Left kidney (tissue), 2 donors: ENCODE measurements around the gene AGMO. TPM values are rescaled to one million over a fixed set of nuclear protein-coding genes. Genes with fewer than 3 reads are reported as not detected.

Source experiments
- DNase-seq: peaks from one replicate; pipeline ENCODE4 v3.0.0-alpha.2; 2013
- polyA plus RNA-seq: library from polyadenylated mRNA; unstranded; fragments of 120-200 nt; gene quantifications from one replicate; pipeline ENCODE4 v1.2.1, GENCODE V29; 2013; ENCODE audit not compliant: insufficient read length

AGMO gene
- polyA plus RNA-seq, 1 donor = 0.88 TPM

GRCh38 chr7:15397159-15397550 lies 164.7 kb downstream of the AGMO start:
- no peak for DNase-seq

DNA sequence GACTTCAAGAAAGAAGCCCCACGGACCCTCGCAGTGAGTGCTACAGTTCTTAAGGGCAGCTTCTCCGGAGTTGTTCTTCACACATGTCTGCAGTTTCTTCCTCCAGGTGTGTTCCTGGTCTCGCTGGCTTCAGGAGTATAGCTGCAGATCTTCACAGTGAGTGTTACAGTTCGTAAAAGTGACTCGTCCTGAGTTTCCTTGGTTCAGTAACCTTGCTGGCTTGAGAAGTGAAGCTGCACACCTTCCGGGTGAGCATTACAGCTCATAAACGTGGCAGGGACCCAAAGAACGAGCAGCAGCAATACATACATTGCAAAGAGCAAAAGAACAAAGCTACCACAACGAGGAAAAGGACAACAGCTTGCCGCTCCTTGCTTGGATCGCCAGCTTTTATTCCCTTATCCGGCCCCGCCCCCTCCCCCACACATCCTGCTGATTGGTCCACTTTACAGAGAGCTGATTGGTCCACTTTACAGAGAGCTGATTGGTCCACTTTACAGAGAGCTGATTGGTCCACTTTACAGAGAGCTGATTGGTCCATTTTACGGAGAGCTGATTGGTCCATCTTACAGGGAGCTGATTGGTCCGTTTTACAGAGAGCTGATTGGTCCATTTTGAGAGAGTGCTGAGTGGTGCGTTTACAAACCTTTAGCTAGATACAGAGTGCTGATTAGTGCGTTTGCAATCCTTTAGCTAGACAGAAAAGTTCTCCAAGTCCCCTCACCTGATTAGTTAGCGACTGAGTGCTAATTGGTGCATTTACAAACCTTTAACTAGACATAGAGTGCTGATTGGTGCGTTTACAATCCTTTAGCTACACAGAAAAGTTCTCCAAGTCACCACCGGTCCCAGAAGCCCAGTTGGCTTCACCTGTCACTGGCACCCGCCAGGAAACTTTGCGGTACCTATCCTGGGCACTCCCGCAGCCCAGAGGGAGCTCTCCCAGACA lies 165.3 kb downstream of the AGMO start:
- DNase-seq = no peak

DNA sequence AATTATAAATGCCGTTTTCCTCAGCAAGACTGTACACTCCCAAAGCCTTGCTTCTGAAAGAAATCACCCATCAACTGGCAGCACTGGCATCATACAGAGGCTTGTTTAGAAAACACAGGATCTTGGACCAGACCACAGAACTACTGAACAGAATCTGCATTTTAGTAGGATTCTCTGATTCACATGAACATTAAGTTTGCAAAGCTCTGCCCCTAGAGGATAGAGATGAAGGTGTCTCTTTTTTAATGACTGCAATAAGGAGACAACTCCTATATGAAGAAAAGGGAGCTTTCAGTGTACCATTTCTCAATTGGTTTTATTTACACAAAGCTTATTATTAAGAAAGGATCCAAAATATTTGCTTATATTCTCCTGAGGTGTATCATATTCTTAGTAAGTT lies 172.7 kb downstream of the AGMO start:
- no peak for DNase-seq

- DNase-seq = no peak
Measured at GRCh38 chr7:15378494-15379145, 183.2 kb downstream of the AGMO start.

- no peak for DNase-seq
Measured at GRCh38 chr7:15376600-15376999, 185.2 kb downstream of the AGMO start.

- DNase-seq = no peak
Measured at GRCh38 chr7:15370441-15370840, 191.4 kb downstream of the AGMO start.

DNA sequence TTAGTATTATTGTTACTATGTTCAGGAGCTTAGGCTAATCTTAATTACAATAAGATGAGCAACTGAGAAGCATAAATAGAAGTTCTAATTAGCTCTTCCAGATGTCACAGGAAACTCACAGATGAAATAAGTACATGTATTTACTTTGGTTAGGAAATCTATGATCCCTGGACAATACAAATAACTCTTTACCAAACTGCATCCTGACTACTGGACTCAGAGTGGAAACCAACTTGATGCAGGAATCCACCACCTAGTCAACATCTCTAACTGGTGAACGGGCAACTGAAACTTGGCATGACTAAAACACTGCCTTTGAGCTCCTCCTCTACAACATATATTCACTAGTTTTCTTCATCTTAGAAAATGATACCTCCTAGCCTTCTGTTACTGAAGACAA lies 193.2 kb downstream of the AGMO start:
- DNase-seq = no peak

DNA sequence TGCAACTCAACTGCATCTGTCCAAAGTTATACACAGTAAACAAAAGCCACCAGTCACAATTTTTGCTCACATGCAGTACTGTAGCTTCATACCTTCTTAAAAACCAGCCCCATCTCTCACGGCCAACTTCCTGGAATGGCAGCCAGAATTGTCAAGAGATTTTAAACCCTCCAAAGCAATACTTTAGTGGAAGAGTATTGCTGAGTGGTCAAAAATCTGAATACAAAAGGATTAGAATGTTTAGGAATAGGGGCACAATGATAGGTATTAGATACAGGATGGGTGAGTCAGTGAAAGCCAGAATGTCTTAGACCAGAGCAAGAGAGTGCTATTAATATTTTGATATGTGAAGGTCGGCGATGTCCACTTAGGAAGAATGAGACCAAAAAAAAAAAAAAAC lies 193.9 kb downstream of the AGMO start:
- DNase-seq = no peak

GRCh38 chr7:15358112-15358511 lies 203.7 kb downstream of the AGMO start:
- DNase-seq = no peak

DNA sequence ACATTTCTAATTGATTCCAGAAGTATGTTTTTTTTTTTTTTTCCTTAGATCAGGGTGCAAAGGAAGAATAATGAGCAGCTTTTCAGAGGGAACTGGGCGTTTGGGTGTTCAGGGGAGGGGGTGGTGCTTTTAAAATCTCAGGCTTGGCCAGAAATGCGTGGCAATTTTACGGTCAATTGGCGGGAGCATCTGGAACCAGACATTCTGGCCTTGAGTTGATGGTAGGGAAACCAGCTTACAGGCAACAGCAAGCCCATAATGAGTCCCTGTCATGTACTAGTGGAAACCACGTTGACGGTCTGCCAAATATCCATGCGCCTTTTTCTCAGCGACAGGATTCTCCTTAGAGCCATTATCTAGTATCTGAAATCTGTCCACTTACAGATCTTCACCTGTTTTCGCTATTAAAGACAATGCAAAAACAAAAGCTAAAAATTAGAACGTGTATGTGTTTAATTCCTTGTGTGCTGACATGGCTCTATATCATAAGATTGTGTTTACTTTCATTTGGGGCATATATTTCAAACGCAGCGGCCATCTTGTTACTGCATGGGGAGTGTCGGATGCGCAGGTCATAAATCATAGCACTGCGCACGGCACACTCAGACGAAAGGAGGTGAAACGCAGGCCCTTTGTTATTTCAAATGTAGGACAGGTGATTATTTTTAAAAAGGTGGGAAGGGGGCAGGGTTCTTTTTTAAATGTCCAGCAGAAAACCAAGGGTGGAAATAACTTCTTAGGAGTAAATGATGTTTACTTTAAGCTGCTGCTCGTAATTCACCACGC lies 209.2 kb downstream of the AGMO start:
- DNase-seq = no peak

DNA sequence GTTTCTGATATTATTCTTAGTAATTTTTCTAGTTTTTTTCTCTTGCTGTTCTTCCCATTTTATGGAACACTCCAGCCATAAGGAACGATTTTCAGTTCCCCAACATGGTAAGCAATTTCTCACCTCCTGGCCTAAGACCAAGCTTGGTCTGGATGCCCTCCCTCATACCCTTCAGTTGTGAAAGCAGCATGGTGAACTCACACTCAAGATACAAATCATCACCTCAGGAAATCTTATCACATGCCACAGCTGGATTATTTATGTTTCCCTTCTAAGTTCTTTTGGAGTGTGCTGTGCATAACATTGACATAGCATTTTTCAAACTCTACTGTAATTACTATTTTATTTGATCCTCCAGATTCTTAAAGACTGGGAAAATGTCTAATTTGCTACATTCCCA lies 216.6 kb downstream of the AGMO start:
- no peak for DNase-seq

DNA sequence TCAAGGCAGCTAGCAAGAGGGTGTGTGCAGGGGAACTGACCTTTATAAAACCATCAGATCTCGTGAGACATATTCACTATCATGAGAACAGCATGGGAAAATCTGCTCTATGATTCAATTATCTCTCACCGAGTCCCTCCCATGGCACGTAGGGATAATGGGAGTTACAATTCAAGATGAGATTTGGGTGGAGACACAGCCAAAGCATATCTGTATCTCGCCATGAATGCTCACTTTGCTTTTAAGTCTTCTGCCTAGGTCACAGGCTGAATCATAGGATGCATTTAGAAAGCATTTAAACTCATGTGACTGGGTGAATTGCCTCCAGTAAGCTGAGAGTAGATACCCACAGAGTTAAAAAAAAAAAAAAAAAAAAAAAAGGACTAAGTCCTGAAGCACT lies 220.0 kb downstream of the AGMO start:
- no peak for DNase-seq

DNA sequence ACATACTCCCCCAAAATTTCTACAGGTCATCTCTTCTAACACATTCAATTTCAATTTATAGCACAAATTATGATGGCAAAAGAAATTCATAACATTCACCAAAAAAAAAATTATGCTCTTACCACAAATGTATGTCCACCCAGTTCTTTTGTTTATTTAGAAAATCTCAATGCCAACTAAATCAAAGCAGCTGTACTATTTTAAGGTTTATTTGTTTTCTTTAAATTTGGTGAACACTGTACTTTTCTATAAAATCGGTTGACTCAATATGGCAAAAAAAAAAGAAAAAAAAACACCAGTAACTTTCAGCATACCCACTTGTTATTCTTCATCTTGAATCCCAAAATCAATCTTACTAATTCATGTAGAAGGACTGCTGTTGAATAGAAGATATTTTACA lies 225.7 kb downstream of the AGMO start:
- DNase-seq = no peak

- no peak for DNase-seq
Measured at GRCh38 chr7:15335390-15335789, 226.4 kb downstream of the AGMO start.

- no peak for DNase-seq
Measured at GRCh38 chr7:15334536-15335263, 227.1 kb downstream of the AGMO start.

DNA sequence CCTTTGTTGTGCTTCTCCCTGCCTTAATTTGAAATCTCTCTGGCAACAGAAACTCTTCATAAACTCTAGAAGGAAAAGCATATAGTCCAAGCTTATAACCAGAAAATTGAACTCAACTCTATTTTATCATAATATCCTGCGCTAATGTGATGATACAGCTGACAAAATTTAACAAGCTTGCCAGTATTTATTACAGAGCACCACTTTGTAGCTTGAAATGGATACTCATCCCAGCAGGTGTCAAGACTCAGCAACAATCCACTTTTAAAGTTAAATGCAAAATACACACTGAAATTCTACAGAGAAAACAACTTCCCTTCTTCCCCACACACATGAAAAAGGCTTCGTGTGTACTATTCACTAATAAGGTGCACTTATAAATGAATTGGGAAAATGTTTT lies 228.9 kb downstream of the AGMO start:
- DNase-seq = no peak

DNA sequence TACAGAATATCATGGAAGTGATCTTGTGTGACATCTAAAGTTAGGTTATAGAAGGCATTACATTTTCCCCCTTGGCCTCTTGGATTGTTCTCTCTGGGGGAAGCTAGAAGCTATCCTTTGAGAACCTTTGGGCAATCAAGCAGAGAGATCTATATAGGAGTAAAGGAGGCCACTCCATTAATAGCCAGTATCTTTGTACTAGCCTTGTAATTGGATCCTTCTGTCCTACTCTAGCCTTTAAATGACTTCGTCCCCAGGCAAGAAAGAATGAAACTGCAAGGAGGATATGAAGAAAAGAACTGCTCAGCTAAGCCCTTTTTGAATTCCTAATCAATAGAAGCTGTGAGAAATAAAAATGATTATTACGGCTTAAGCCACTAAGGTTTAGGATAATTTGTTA lies 230.9 kb downstream of the AGMO start:
- DNase-seq = no peak

DNA sequence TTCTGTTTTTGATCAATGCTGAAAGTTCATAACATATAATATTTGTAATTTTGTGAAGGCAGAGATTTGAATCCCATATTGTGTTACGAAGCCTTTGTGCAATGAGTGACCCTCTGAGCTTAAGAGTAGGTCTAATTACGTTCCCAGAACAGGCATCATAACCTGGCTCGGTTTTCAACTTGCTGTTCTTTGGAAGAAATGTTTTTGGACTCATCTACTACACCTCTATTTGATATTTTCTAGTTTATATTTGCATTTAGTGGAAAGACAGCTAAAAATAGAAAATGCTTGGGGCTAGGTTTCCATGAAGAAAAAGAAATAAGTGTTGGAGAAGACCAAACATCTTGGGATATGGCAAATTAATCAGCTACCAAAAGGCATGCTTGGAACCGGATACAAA lies 234.8 kb downstream of the AGMO start:
- no peak for DNase-seq

- DNase-seq = peak; percentile 34
Measured at GRCh38 chr7:15326044-15326644, 235.7 kb downstream of the AGMO start.

DNA sequence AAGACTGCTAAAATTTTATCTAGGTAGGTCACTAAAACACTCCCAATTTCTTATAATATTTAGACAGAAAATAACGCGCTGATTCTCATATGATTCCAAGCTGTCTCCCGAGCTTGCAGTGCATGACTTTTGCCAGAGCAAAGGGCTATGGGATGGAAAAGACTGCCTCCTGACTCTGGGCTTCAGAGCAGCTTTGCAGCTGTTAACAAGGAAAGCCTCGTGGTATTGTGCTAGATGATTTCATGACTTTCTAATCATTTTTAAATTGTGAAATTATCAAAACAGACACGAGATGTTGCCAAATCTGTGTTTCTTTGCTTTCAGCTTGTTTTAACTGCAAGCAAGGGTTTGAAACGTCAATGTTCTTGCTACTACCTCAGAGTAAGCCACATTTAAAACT lies 238.3 kb downstream of the AGMO start:
- DNase-seq = no peak

DNA sequence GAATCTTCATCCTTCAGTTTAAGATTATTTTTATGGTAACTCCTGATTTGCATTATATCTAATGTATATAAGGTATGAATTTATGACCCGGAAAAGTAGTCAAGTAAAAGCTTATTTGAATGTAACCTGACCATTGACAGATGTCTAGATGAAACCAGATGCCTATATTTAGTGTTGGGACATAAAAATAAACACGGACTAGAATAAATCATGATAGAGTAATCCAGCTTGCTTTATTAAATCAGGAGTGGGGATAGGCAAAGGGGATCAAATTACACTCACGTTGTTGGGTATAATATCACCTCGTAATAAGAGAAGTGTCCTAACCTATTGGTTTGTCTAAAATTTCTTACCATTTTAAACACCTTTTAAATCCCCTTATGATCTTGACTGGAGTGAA lies 244.6 kb downstream of the AGMO start:
- no peak for DNase-seq

GRCh38 chr7:15315678-15316077 lies 246.1 kb downstream of the AGMO start:
- no peak for DNase-seq
